Measurements from ENCODE around the gene CRB1.
A peak's percentile ranks its signal among the peaks of the same experiment; 100 is the strongest.

The CRB1 gene

GRCh38 chr1:197314682-197315081 is 46.6 kb downstream of the CRB1 start:
- H3K23ac ChIP-seq (ENCODE audit: low read depth, low read length, poor library complexity), result no peak overlapping the region
- no peaks in the 10 kb centered on the region for H3K79me1 ChIP-seq (ENCODE audit: low read depth, low read length)
- no peak overlapping the region for H3K4me3 ChIP-seq (ENCODE audit: low read length in 2 of 2)
- H2AK5ac ChIP-seq (ENCODE audit: low read depth, low read length), result no peak overlapping the region
- H4K91ac ChIP-seq (ENCODE audit: low read depth, low read length, poor library complexity), result no peak overlapping the region
- no peak for DNase-seq (ENCODE audit: low spot score)
- no peak overlapping the region for H3K27ac ChIP-seq (replicated peaks; ENCODE audit: low read length)
- H2BK15ac ChIP-seq (ENCODE audit: low read length), result no peak overlapping the region
- H3K36me3 ChIP-seq (replicated peaks in 1 of 2; ENCODE audit: control insufficient read depth in 2 of 2, insufficient read depth in 2 of 2, low read length in 2 of 2), result no peaks in the 10 kb centered on the region
- no peak overlapping the region for H3K14ac ChIP-seq (ENCODE audit: low read length)
- no peak overlapping the region for H4K8ac ChIP-seq (ENCODE audit: low read depth, low read length)
- no peak overlapping the region for H3K4me2 ChIP-seq (ENCODE audit: insufficient read depth, low read length, poor library complexity, severe bottlenecking)
- no peaks in the 10 kb centered on the region for H3K27me3 ChIP-seq (ENCODE audit: control insufficient read depth in 3 of 3, insufficient read depth in 3 of 3, low read depth in 1 of 3, low read length in 3 of 3)
- no peak overlapping the region for H3K4ac ChIP-seq (ENCODE audit: low read length)
- H2BK5ac ChIP-seq (ENCODE audit: low read length), result no peak overlapping the region
- H2AFZ ChIP-seq (ENCODE audit: low read length), result peak overlapping the region; percentile 73
- H3K4me1 ChIP-seq (ENCODE audit: control insufficient read depth in 2 of 2, insufficient read depth in 1 of 2, low read depth in 1 of 2, low read length in 2 of 2), result peaks cover 0 to 3% of the 10 kb centered on the region in 2 donors
- H3K9me3 ChIP-seq (replicated peaks in 1 of 2; ENCODE audit: control insufficient read depth in 2 of 2, insufficient read depth in 1 of 2, low read depth in 1 of 2, low read length in 2 of 2), result no peaks in the 10 kb centered on the region
- no peak overlapping the region for H3K9ac ChIP-seq (ENCODE audit: low read depth, low read length, poor library complexity)
- H3K18ac ChIP-seq (ENCODE audit: low read length), result no peak overlapping the region
- no peak overlapping the region for H2BK120ac ChIP-seq (ENCODE audit: low read depth, low read length)
- H2BK12ac ChIP-seq (ENCODE audit: low read length), result no peak overlapping the region

- Histone ChIP-seq H3K4ac (ENCODE audit: low read length) (no peak overlapping the region), H3K36me3 (replicated peaks in 1 of 2; ENCODE audit: control insufficient read depth in 2 of 2, insufficient read depth in 2 of 2, low read length in 2 of 2) (no peaks in the 10 kb centered on the region), H3K14ac (ENCODE audit: low read length) (no peak overlapping the region), H3K4me1 (ENCODE audit: control insufficient read depth in 2 of 2, insufficient read depth in 1 of 2, low read depth in 1 of 2, low read length in 2 of 2) (peaks cover 0 to 3% of the 10 kb centered on the region in 2 donors), H4K91ac (ENCODE audit: low read depth, low read length, poor library complexity) (no peak overlapping the region), H3K27me3 (ENCODE audit: control insufficient read depth in 3 of 3, insufficient read depth in 3 of 3, low read depth in 1 of 3, low read length in 3 of 3) (no peaks in the 10 kb centered on the region), H3K27ac (replicated peaks; ENCODE audit: low read length) (no peak overlapping the region), H2BK15ac (ENCODE audit: low read length) (no peak overlapping the region), H3K4me2 (ENCODE audit: insufficient read depth, low read length, poor library complexity, severe bottlenecking) (no peak overlapping the region), H3K18ac (ENCODE audit: low read length) (no peak overlapping the region), H3K9me3 (replicated peaks in 1 of 2; ENCODE audit: control insufficient read depth in 2 of 2, insufficient read depth in 1 of 2, low read depth in 1 of 2, low read length in 2 of 2) (no peaks in the 10 kb centered on the region), H2BK12ac (ENCODE audit: low read length) (no peak overlapping the region), H3K4me3 (ENCODE audit: low read length in 2 of 2) (no peak overlapping the region), H2BK5ac (ENCODE audit: low read length) (no peak overlapping the region), H3K9ac (ENCODE audit: low read depth, low read length, poor library complexity) (no peak overlapping the region), H4K8ac (ENCODE audit: low read depth, low read length) (no peak overlapping the region), H2AK5ac (ENCODE audit: low read depth, low read length) (no peak overlapping the region), H2AFZ (ENCODE audit: low read length) (no peak overlapping the region), H2BK120ac (ENCODE audit: low read depth, low read length) (no peak overlapping the region), H3K23ac (ENCODE audit: low read depth, low read length, poor library complexity) (no peak overlapping the region), H3K79me1 (ENCODE audit: low read depth, low read length) (no peaks in the 10 kb centered on the region)
- DNase-seq (ENCODE audit: low spot score), result no peak
- WGBS, 2 donors (ENCODE audit: extremely low coverage in 2 of 2, insufficient read length in 2 of 2, insufficient replicate concordance in 1 of 2), result no CpG with 5 or more reads among the region's 2 CpGs
Measured at GRCh38 chr1:197319631-197320030, 51.6 kb downstream of the CRB1 start.

- Histone ChIP-seq H2AFZ (ENCODE audit: low read length) (no peak overlapping the region), H3K79me1 (ENCODE audit: low read depth, low read length) (no peaks in the 10 kb centered on the region), H2BK5ac (ENCODE audit: low read length) (no peak overlapping the region), H3K14ac (ENCODE audit: low read length) (no peak overlapping the region), H3K9ac (ENCODE audit: low read depth, low read length, poor library complexity) (no peak overlapping the region), H4K91ac (ENCODE audit: low read depth, low read length, poor library complexity) (no peak overlapping the region), H3K4me3 (ENCODE audit: low read length in 2 of 2) (no peak overlapping the region), H3K27ac (replicated peaks; ENCODE audit: low read length) (no peak overlapping the region), H2BK15ac (ENCODE audit: low read length) (no peak overlapping the region), H3K23ac (ENCODE audit: low read depth, low read length, poor library complexity) (no peak overlapping the region), H3K4me2 (ENCODE audit: insufficient read depth, low read length, poor library complexity, severe bottlenecking) (no peak overlapping the region), H3K27me3 (ENCODE audit: control insufficient read depth in 3 of 3, insufficient read depth in 3 of 3, low read depth in 1 of 3, low read length in 3 of 3) (no peaks in the 10 kb centered on the region), H3K9me3 (replicated peaks in 1 of 2; ENCODE audit: control insufficient read depth in 2 of 2, insufficient read depth in 1 of 2, low read depth in 1 of 2, low read length in 2 of 2) (no peaks in the 10 kb centered on the region), H3K18ac (ENCODE audit: low read length) (no peak overlapping the region), H3K4me1 (ENCODE audit: control insufficient read depth in 2 of 2, insufficient read depth in 1 of 2, low read depth in 1 of 2, low read length in 2 of 2) (no peaks in the 10 kb centered on the region), H3K4ac (ENCODE audit: low read length) (no peak overlapping the region), H2AK5ac (ENCODE audit: low read depth, low read length) (no peak overlapping the region), H3K36me3 (replicated peaks in 1 of 2; ENCODE audit: control insufficient read depth in 2 of 2, insufficient read depth in 2 of 2, low read length in 2 of 2) (no peaks in the 10 kb centered on the region), H4K8ac (ENCODE audit: low read depth, low read length) (no peak overlapping the region), H2BK120ac (ENCODE audit: low read depth, low read length) (no peak overlapping the region), H2BK12ac (ENCODE audit: low read length) (no peak overlapping the region)
- DNase-seq (ENCODE audit: low spot score), result no peak
- WGBS, 2 donors (ENCODE audit: extremely low coverage in 2 of 2, insufficient read length in 2 of 2, insufficient replicate concordance in 1 of 2), result no CpG with 5 or more reads among the region's 2 CpGs
Measured at GRCh38 chr1:197320991-197321531, 53.0 kb downstream of the CRB1 start.

- no peak overlapping the region for H3K9ac ChIP-seq (ENCODE audit: low read depth, low read length, poor library complexity)
- H3K36me3 ChIP-seq (replicated peaks in 1 of 2; ENCODE audit: control insufficient read depth in 2 of 2, insufficient read depth in 2 of 2, low read length in 2 of 2), result no peaks in the 10 kb centered on the region
- no peaks in the 10 kb centered on the region for H3K27me3 ChIP-seq (ENCODE audit: control insufficient read depth in 3 of 3, insufficient read depth in 3 of 3, low read depth in 1 of 3, low read length in 3 of 3)
- H2BK12ac ChIP-seq (ENCODE audit: low read length), result no peak overlapping the region
- H4K8ac ChIP-seq (ENCODE audit: low read depth, low read length), result no peak overlapping the region
- H3K4me2 ChIP-seq (ENCODE audit: insufficient read depth, low read length, poor library complexity, severe bottlenecking), result no peak overlapping the region
- H2BK15ac ChIP-seq (ENCODE audit: low read length), result no peak overlapping the region
- no peak overlapping the region for H3K14ac ChIP-seq (ENCODE audit: low read length)
- H4K91ac ChIP-seq (ENCODE audit: low read depth, low read length, poor library complexity), result no peak overlapping the region
- no peak for DNase-seq (ENCODE audit: low spot score)
- no peak overlapping the region for H2AK5ac ChIP-seq (ENCODE audit: low read depth, low read length)
- H3K4me1 ChIP-seq (ENCODE audit: control insufficient read depth in 2 of 2, insufficient read depth in 1 of 2, low read depth in 1 of 2, low read length in 2 of 2), result no peaks in the 10 kb centered on the region
- no peak overlapping the region for H2BK120ac ChIP-seq (ENCODE audit: low read depth, low read length)
- H3K4ac ChIP-seq (ENCODE audit: low read length), result no peak overlapping the region
- no peak overlapping the region for H2BK5ac ChIP-seq (ENCODE audit: low read length)
- no peak overlapping the region for H3K27ac ChIP-seq (replicated peaks; ENCODE audit: low read length)
- H3K18ac ChIP-seq (ENCODE audit: low read length), result no peak overlapping the region
- no peaks in the 10 kb centered on the region for H3K9me3 ChIP-seq (replicated peaks in 1 of 2; ENCODE audit: control insufficient read depth in 2 of 2, insufficient read depth in 1 of 2, low read depth in 1 of 2, low read length in 2 of 2)
- no peak overlapping the region for H3K23ac ChIP-seq (ENCODE audit: low read depth, low read length, poor library complexity)
- no peaks in the 10 kb centered on the region for H3K79me1 ChIP-seq (ENCODE audit: low read depth, low read length)
- H3K4me3 ChIP-seq (ENCODE audit: low read length in 2 of 2), result no peak overlapping the region
- no peak overlapping the region for H2AFZ ChIP-seq (ENCODE audit: low read length)
- no CpG with 5 or more reads among the region's 2 CpGs for WGBS, 2 donors (ENCODE audit: extremely low coverage in 2 of 2, insufficient read length in 2 of 2, insufficient replicate concordance in 1 of 2)
Measured at GRCh38 chr1:197321811-197322210, 53.8 kb downstream of the CRB1 start.
